ENCODE data around the gene ARPIN.
"Not testable (repeated sequence)": the region's sequence is repeated elsewhere in the genome, so short reads cannot be mapped to it uniquely, and the experiment has no call there.

Gene ARPIN

GRCh38 chr15:89912674-89913396, at the start of gene ARPIN:
ARPIN (minus strand) TSS chr15:89912952; CDS start chr15:89912835, 117 bp downstream.
- DNase-seq (ENCODE audit: low read depth in 2 of 2), result no peak

DNA sequence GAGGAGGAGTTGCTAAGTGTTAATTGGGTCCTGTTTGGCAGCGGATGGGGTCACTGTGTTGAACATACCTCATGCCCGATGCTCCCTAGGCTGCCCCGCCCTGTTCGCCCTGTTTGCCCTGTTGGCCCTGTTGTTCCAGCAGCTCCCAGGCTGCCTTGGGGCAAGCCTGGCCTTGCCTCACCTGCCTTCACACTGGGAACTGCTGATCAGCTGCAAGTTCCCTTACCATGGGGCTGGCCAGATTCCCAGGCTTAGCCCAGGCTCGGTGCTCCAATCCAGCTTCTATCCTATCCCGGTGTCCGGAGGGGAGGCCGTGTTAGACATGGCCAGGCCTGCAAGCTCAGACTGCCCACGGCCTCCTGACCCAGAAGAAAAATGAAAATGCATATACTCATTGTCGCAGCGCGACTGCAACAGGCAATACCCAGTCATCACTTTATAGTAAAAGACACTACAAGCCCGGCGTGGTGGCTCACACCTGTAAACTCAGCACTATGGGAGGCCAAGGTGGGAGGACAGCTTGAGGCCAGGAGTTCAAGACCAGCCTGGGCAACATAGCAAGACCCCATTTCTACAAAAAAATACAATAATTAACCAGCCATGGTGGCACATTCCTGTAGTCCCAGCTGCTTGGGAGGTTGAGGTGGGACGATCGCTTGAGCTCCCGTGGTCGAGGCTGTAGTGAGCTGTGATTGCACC, 45.5 kb upstream of the ARPIN start:
- no peak for DNase-seq (ENCODE audit: low read depth in 2 of 2)

DNA sequence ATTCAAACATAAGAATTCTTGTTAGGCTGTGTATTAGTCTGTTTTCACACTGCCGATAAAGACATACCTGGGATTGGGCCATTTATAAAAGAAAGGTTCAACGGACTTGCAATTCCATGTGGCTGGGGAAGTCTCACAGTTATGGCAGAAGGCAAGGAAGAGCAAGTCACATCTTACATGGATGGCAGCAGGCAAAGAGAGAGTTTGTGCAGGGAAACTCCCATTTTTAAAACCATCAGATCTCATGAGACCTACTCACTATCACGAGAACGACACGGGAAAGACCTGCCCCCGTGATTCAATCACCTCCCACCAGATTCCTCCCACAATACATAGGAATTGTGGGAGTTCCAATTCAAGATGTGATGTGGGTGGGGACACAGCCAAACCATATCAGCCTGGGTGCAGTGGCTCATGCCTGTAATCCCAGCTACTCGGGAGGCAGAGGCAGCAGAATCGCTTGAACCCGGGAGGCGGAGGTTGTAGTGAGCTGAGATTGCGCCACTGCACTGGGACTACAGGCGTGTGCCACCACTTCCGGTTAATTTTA, 42.8 kb upstream of the ARPIN start:
- not testable (repeated sequence) for DNase-seq (ENCODE audit: low read depth in 2 of 2)

DNA sequence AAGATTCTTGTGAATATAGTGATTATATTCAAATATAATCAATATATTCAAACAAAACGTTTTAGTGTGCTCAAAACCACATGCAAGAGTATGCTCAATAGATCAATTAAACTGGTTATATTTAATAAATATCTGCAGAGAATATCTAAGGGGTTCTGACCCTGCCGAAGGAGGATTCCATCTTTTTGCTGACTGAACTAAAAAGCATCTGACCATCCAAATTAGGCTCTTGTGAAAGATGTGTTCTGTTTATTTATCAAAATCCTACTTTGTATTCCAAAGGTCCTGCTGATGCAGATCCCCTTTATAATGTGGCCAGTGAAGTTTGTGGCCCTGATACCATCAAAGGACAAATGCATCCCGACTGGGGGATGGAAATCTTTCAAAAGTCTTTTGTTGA, 41.8 kb upstream of the ARPIN start:
- DNase-seq (ENCODE audit: low read depth in 2 of 2), result no peak

- DNase-seq (ENCODE audit: low read depth in 2 of 2), result no peak
Measured at GRCh38 chr15:89948796-89949195, 36.0 kb upstream of the ARPIN start.

DNA sequence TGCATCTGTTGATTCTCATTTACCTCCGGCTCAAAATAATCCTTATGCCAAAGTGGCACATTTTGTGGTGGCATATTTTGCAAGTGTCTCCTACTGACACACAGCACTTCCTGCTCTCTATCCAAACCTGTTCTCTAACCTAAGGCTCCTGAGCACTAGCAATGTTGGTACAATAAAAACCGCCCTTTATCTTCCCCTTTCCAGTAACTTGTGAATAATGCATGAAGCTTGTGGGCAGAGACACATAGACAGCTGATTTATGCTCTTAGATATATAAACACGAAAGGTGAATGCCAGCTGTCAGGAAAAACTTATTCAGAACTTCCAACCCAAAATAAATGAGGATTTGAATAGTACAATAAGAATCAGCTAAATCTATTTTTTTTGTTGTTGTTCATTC, 34.6 kb upstream of the ARPIN start:
- no peak for DNase-seq (ENCODE audit: low read depth in 2 of 2)

DNA sequence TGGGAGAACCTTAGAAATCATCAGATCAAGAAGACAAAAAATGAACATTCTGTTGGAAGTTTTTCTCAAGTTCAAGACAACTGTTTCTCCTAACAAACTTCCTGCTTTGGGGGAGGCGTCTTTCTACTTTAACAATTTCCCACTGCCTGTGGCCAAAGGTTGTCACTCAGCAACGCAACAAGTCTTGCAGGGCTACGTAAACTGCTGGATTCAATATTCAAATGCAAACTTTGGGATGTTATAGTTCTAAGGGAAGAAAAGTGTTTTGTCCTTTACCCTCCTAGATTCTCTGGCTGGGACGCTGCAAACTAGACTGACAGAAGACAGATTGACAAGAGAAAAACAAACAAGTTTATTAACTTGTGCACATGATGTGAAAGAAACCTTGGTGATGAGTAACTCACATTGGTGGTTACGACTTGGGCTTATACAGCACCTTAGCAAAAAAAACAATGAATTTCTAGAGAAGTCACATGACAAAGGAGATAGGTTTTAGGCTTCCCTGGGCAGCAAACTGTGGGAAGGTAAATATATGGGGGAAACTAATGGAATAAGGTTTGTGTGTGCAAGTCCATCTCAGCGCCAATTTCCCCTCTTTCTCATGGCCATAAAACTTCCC, 34.0 kb upstream of the ARPIN start:
- DNase-seq (ENCODE audit: low read depth in 2 of 2), result no peak

DNA sequence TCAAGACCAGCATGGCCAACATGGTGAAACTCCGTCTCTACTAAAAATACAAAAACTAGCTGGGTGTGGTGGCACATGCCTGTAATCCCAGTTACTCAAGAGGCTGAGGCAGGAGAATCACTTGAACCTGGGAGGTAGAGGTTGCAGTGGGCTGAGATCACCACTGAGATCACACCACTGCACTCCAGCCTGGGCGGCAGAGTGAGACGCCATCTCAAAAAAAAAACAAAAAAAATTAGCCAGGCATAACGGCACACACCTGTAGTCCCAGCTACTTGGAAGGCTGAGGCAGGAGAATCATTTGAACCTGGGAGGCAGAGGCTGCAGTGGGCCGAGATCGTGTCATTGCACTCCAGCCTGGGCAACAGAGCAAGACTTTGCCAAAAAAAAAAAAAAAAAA, 31.0 kb upstream of the ARPIN start:
- not testable (repeated sequence) for DNase-seq (ENCODE audit: low read depth in 2 of 2)

DNA sequence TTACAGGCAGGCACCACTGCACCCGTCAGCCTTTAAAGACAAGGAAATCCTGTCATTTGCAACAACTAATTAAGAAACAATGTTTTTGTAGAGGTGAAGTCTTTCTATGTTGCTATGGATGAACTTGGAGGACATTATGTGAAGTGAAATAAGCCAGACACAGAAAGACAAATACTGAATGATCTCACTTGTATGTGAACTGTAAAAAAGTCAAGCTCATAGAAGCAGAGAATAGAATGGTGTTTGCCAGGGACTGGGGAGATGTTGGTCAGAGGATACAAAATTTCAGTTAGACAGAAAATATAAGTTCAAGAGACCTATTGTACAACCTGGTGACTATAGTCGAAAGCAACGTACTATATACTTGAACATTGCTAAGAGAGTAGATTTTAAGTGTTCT, 27.2 kb upstream of the ARPIN start:
- DNase-seq (ENCODE audit: low read depth in 2 of 2), result no peak

- not testable (repeated sequence) for DNase-seq (ENCODE audit: low read depth in 2 of 2)
Measured at GRCh38 chr15:89939377-89939776, 26.6 kb upstream of the ARPIN start.

GRCh38 chr15:89937365-89938350, 24.9 kb upstream of the ARPIN start:
- DNase-seq (ENCODE audit: low read depth in 2 of 2), result no peak

GRCh38 chr15:89936786-89937265, 24.1 kb upstream of the ARPIN start:
- DNase-seq (ENCODE audit: low read depth in 2 of 2), result no peak

DNA sequence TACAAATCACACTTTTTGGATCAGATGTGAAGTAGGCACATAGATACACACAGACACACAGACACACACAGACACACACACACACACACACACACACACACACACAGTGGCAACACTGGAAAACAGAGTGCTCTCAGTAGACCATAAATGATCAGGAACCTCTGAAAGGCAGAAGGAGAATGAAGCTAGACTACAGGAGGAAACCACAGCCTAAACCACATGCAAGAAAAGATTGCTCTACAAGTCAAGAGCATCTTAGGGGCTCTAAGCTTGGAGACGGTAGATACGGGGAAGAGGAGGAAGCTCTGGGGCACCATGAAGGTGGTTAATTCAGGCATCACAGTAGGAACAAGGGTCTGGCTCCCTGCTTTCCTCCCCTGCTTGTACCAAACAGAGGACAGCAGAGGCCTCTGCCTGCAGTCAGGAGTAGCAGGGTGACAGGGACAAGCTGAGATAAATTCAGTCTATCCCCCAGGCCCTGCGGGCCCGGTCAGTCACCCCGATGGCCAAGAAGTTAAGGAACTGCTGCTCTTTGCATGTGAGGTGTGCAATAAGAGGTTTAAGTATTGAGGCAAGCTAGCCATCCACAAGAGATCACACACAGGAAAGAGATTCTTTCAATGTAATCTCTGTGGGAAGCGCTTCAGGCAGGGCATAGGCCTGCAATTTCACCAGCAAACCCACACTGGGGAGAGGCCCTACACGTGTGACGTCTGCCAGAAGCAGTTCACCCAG, 23.5 kb upstream of the ARPIN start:
- no peak for DNase-seq (ENCODE audit: low read depth in 2 of 2)

- DNase-seq (ENCODE audit: low read depth in 2 of 2), result no peak
Measured at GRCh38 chr15:89932880-89933279, 20.1 kb upstream of the ARPIN start.

DNA sequence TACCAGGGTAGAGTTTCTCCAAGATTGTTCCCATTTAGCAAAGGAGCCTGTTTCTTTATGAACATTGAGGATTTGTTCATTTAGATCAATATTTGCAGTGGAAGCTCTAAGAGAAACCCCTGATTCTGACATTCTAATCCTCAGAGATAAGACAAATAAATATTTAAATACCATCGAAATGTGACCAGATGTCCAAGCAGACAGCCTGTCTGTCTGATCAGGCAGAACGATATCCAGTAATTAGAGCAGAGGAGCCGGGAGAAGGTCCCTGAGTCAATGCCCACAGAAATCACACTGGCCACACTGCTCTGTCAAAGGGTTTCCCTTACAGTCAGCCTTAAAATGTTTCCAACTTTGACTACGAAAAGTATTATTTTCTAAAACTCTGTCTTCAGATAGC, 15.7 kb upstream of the ARPIN start:
- no peak for DNase-seq (ENCODE audit: low read depth in 2 of 2)

- no peak for DNase-seq (ENCODE audit: low read depth in 2 of 2)
Measured at GRCh38 chr15:89926158-89926557, 13.4 kb upstream of the ARPIN start.

DNA sequence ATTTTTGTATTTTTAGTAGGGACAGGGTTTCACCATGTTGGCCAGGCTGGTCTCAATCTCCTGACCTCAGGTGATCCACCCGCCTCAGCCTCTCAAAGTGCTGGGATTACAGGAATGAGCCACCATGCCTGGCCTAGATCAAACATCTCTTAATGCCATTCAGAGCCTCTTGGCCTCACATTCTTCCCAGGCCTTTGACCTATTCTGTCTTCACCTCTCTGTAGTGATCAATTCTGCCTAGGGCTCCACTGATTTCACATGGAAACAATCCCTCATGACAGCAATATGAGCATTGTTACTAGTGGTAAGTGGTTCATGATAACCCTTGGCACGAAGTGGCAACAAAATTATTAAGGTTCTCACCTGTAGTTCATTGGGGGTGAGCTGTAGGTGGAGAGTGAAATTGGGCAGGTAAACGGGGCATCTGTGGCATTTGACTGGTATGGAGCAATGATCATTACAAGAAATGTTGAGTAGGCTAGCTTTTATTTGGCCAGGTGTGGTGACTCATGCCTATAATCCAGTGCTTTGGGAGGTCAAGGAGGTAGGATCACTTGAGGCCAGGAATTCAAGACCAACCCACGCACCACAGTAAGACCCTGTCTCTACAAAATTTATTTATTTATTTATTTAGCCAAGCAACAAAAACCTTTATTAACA, 4.8 kb upstream of the ARPIN start:
- no peak for DNase-seq (ENCODE audit: low read depth in 2 of 2)

DNA sequence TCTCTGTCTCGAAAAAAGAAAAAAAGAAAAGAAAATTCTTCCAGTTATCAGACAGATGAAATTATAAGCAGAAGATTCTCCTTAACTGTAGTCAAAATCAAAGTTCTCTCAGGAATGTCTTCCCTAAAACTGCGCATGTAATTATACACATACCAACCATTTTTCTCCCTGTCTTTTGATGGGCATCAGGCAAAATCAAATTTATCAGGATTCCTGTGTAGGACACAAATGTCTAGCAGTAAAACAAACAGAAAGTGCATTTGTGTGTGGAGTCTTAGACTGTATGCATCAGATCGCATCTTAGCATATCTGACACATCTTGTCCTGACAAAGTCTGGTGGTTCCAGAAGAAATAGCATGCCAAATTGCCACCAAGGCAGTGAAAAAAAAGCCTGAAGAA, 3.9 kb upstream of the ARPIN start:
- no peak for DNase-seq (ENCODE audit: low read depth in 2 of 2)

- no peak for DNase-seq (ENCODE audit: low read depth in 2 of 2)
Measured at GRCh38 chr15:89912145-89912673, 543 bp downstream of the ARPIN start.

Data from stimulated activated CD4-positive, alpha-beta T cell treated with anti-CD3 and anti-CD28 coated beads, Interleukin-4, amount 100 ng/mL, for 48 hours (primary cell).